ENCODE data around the gene ZNF678. TPM values are rescaled to one million over a fixed set of nuclear protein-coding genes. Genes with fewer than 3 reads are reported as not detected.

ZNF678 gene
- total RNA-seq, 1 experiment from 2014 or later: 7.0 TPM

DNA sequence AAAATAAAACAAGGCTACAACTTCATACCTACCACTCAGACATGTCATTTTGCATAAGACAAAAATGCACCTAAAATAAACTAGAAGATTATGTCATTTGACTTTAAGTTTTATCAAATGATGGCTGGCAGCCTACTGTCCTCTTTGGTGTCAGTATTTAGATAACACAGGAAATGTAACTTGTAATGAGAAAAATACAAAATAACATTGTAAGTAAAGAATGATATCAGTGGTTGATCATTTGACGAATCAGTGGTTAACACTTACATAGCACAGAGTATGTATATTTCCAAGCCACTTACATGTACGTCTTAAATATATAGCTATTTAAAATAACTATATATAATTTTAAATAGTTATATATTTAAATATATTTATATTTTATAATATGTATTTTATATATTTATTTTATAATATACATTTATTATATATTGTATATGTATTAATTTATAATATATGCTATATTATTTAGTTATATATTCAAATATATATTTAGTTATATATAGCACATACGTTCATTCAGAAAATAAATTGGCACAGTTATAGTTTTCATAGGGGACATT is 44.1 kb downstream of the ZNF678 start:
- TF ChIP-seq, protein P1, sequence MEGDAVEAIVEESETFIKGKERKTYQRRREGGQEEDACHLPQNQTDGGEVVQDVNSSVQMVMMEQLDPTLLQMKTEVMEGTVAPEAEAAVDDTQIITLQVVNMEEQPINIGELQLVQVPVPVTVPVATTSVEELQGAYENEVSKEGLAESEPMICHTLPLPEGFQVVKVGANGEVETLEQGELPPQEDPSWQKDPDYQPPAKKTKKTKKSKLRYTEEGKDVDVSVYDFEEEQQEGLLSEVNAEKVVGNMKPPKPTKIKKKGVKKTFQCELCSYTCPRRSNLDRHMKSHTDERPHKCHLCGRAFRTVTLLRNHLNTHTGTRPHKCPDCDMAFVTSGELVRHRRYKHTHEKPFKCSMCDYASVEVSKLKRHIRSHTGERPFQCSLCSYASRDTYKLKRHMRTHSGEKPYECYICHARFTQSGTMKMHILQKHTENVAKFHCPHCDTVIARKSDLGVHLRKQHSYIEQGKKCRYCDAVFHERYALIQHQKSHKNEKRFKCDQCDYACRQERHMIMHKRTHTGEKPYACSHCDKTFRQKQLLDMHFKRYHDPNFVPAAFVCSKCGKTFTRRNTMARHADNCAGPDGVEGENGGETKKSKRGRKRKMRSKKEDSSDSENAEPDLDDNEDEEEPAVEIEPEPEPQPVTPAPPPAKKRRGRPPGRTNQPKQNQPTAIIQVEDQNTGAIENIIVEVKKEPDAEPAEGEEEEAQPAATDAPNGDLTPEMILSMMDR (IDR thresholded peaks at IDR 0.05; ENCODE audit: unreplicated experiment): no peak
- no peaks in the 10 kb centered on the region for H3K36me3 Mint-ChIP-seq (ENCODE audit: insufficient read depth, unreplicated experiment)
- H3K9me3 Mint-ChIP-seq (ENCODE audit: low read depth, unreplicated experiment): peaks cover 8% of the 10 kb centered on the region
- H3K27me3 Mint-ChIP-seq (ENCODE audit: unreplicated experiment): no peaks in the 10 kb centered on the region
- peaks cover 11% of the 10 kb centered on the region for H3K4me1 Mint-ChIP-seq (ENCODE audit: low read depth, unreplicated experiment)
- H3K27ac Mint-ChIP-seq (ENCODE audit: unreplicated experiment): no peak overlapping the region
- BruUV-seq (replicated peaks): no TSS peak
- intact Hi-C loops (cut with micrococcal nuclease; ENCODE audit: unreplicated experiment): no loop called here
- CTCF ChIA-PET: interaction anchor here (0.6 kb wide), 1 partner anchor 10 kb away, joined by 3 read pairs; no protein-coding TSS in a partner anchor
- no peak overlapping the region for H3K4me3 Mint-ChIP-seq (ENCODE audit: low read depth, unreplicated experiment)
- DNase-seq: no peak

DNA sequence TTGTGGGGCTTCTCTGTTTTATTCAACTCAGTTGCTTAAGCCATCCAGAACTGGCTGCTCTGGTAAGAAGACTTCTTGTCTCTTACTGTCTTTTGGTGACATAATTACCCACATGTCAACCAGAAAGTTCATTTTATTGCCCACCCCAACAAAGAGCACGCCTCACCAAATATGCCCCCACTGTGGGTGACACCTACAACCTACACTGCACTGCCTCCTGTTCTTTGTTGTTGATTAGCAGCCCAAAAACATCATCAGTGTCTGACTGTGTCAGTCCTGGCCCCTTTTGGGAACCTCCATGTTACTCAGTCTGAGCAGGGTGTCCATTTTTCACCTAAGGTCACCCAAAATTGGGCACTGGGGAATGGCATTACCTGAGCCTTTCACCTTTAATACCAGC is 49.3 kb downstream of the ZNF678 start:
- TF ChIP-seq, protein P1 (IDR thresholded peaks at IDR 0.05; ENCODE audit: unreplicated experiment): no peak
- Mint-ChIP-seq H3K9me3 (ENCODE audit: low read depth, unreplicated experiment) (peaks cover 24% of the 10 kb centered on the region), H3K36me3 (ENCODE audit: insufficient read depth, unreplicated experiment) (no peaks in the 10 kb centered on the region), H3K4me1 (ENCODE audit: low read depth, unreplicated experiment) (no peaks in the 10 kb centered on the region), H3K27ac (ENCODE audit: unreplicated experiment) (no peak overlapping the region), H3K27me3 (ENCODE audit: unreplicated experiment) (no peaks in the 10 kb centered on the region), H3K4me3 (ENCODE audit: low read depth, unreplicated experiment) (no peak overlapping the region)
- CTCF ChIA-PET: no interaction called here
- no peak for DNase-seq
- intact Hi-C loops (cut with micrococcal nuclease; ENCODE audit: unreplicated experiment): no loop called here
- BruUV-seq (replicated peaks): no TSS peak

DNA sequence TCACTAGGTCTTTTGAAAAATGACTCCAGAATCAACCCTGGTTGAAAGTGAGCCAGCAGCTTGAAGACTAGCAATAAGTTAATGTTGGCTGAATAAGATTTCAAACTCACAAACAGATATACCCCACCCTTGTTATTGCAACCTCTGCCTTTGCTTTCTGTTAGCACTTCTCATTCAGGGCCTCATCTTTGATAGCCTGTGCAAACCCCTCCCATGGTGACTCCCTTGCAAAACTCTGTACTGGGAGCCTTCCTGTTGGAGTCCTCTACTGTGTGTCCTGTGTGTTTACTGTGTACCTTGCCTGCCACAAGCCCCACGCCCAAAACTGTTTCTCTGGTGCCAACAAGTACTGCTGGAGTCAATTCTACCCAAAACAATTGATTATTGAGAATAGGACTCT is 50.2 kb downstream of the ZNF678 start:
- TF ChIP-seq, protein P1 (IDR thresholded peaks at IDR 0.05; ENCODE audit: unreplicated experiment): no peak
- CTCF ChIA-PET: no interaction called here

DNA sequence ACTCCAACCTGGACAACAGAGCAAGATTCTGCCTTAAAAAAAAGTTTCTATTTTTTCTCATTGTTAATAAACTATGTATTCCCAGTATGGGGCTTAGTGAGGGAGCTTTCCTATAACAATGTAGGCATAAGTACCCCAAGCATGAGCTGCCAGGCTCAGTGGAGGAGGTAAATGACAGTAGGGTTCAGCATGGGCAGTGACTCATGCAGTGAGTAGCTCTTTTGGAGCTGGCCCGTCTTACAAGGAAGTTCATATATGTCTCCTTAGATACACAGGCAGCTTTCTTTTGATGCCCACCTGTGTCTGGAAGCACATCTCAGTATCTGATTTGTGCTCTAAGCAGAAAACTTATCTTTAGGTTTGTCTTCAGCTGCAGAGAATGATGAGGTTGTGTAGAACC is 57.9 kb downstream of the ZNF678 start:
- intact Hi-C loops (cut with micrococcal nuclease; ENCODE audit: unreplicated experiment): no loop called here
- no peak overlapping the region for H3K4me3 Mint-ChIP-seq (ENCODE audit: low read depth, unreplicated experiment)
- no TSS peak for BruUV-seq (replicated peaks)

More for the DNA sequence above, 50.2 kb downstream of the ZNF678 start:
- intact Hi-C loops (cut with micrococcal nuclease; ENCODE audit: unreplicated experiment): no loop called here
- H3K4me3 Mint-ChIP-seq (ENCODE audit: low read depth, unreplicated experiment): no peak overlapping the region
- no peaks in the 10 kb centered on the region for H3K4me1 Mint-ChIP-seq (ENCODE audit: low read depth, unreplicated experiment)
- BruUV-seq (replicated peaks): no TSS peak
- H3K36me3 Mint-ChIP-seq (ENCODE audit: insufficient read depth, unreplicated experiment): no peaks in the 10 kb centered on the region
- H3K27ac Mint-ChIP-seq (ENCODE audit: unreplicated experiment): no peak overlapping the region
- peaks cover 24% of the 10 kb centered on the region for H3K9me3 Mint-ChIP-seq (ENCODE audit: low read depth, unreplicated experiment)
- DNase-seq: no peak
- no peaks in the 10 kb centered on the region for H3K27me3 Mint-ChIP-seq (ENCODE audit: unreplicated experiment)

More for the DNA sequence above, 57.9 kb downstream of the ZNF678 start:
- TF ChIP-seq, protein P1 (IDR thresholded peaks at IDR 0.05; ENCODE audit: unreplicated experiment): no peak
- H3K9me3 Mint-ChIP-seq (ENCODE audit: low read depth, unreplicated experiment): peaks cover 21% of the 10 kb centered on the region
- DNase-seq: no peak
- CTCF ChIA-PET: no interaction called here
- H3K4me1 Mint-ChIP-seq (ENCODE audit: low read depth, unreplicated experiment): no peaks in the 10 kb centered on the region
- no peak overlapping the region for H3K27ac Mint-ChIP-seq (ENCODE audit: unreplicated experiment)
- H3K36me3 Mint-ChIP-seq (ENCODE audit: insufficient read depth, unreplicated experiment): no peaks in the 10 kb centered on the region
- H3K27me3 Mint-ChIP-seq (ENCODE audit: unreplicated experiment): no peaks in the 10 kb centered on the region
